Keratinocyte (primary cell): ENCODE results near the gene CSTA. TPM values are rescaled to one million over a fixed set of nuclear protein-coding genes. Genes with fewer than 3 reads are reported as not detected.

Source experiments
- DNase-seq: peaks from one replicate; pipeline ENCODE4 v3.0.0-alpha.2; 2011; ENCODE audit warnings: low read depth, missing footprints, low spot score
- FAIRE-seq: peaks from 2 replicates; lab custom pipeline; 2011; peaks lifted over from hg19 to GRCh38; lab: Jason Lieb, UNC
- H2AFZ ChIP-seq: 2 replicates; pipeline ENCODE4 v1.6.0; 2012; ENCODE audit warnings: low read length, control low read depth, inconsistent platforms; ENCODE audit not compliant: control insufficient read depth
- H3K27ac ChIP-seq: 2 replicates; pipeline ENCODE4 v1.5.1; 2011; ENCODE audit warnings: low read length; ENCODE audit not compliant: control insufficient read depth, insufficient read depth
- H3K27me3 ChIP-seq: 3 replicates; pipeline ENCODE4 v1.6.0; 2011; ENCODE audit warnings: low read length; ENCODE audit not compliant: control insufficient read depth, insufficient read depth; ENCODE audit errors: extremely low read depth
- H3K36me3 ChIP-seq, 2 experiments: 2 replicates in 1 of 2; 3 replicates in 1 of 2; pipeline ENCODE4 v1.5.1; 2011; ENCODE audit warnings: low read length in 2 of 2, mild to moderate bottlenecking in 1 of 2; ENCODE audit not compliant: control insufficient read depth in 2 of 2, insufficient read depth in 2 of 2; ENCODE audit errors: extremely low read depth in 1 of 2
- H3K4me1 ChIP-seq: 3 replicates; pipeline ENCODE4 v1.5.1; 2011; ENCODE audit warnings: low read length; ENCODE audit not compliant: control insufficient read depth, insufficient read depth; ENCODE audit errors: extremely low read depth
- H3K4me2 ChIP-seq: 3 replicates; pipeline ENCODE4 v1.6.0; 2011; ENCODE audit warnings: low read depth, low read length; ENCODE audit not compliant: control insufficient read depth, insufficient read depth; ENCODE audit errors: extremely low read depth
- H3K4me3 ChIP-seq, 3 experiments: fragments of 200-600 bp in 1 of 3; sonication (generic) in 1 of 3; 2 replicates in 2 of 3; 3 replicates in 1 of 3; pipeline ENCODE4 v1.5.1; 2011 to 2016; ENCODE audit warnings: low read length in 3 of 3, mild to moderate bottlenecking in 3 of 3, control low read depth in 2 of 3, inconsistent platforms in 1 of 3, low read depth in 1 of 3, mixed read lengths in 1 of 3, mixed run types in 1 of 3, moderate library complexity in 1 of 3; ENCODE audit not compliant: control insufficient read depth in 2 of 3, insufficient read depth in 2 of 3; ENCODE audit errors: extremely low read depth in 1 of 3
- H3K79me2 ChIP-seq: 2 replicates; pipeline ENCODE4 v1.6.0; 2012; ENCODE audit warnings: low read length; ENCODE audit not compliant: control insufficient read depth, insufficient read depth
- H3K9ac ChIP-seq: 3 replicates; pipeline ENCODE4 v1.6.0; 2011; ENCODE audit warnings: low read length; ENCODE audit not compliant: control insufficient read depth, insufficient read depth; ENCODE audit errors: extremely low read depth
- H3K9me1 ChIP-seq: 3 replicates; pipeline ENCODE4 v1.6.0; 2011; ENCODE audit warnings: low read length; ENCODE audit not compliant: control insufficient read depth, insufficient read depth; ENCODE audit errors: extremely low read depth
- H3K9me3 ChIP-seq: 2 replicates; pipeline ENCODE4 v1.5.1; 2012; ENCODE audit warnings: low read depth, low read length; ENCODE audit not compliant: control insufficient read depth
- H4K20me1 ChIP-seq: 3 replicates; pipeline ENCODE4 v1.6.0; 2011; ENCODE audit warnings: low read length; ENCODE audit not compliant: control insufficient read depth, insufficient read depth; ENCODE audit errors: extremely low read depth
- CTCF ChIP-seq, 3 experiments: IDR thresholded peaks in 1 of 3; conservative IDR thresholded peaks in 1 of 3; optimal IDR thresholded peaks in 1 of 3; 2 replicates in 2 of 3; 3 replicates in 1 of 3; pipeline versions ENCODE3 to v1.5.1; 2011; ENCODE audit warnings: low read length in 3 of 3, mild to moderate bottlenecking in 3 of 3, moderate library complexity in 2 of 3, control low read depth in 1 of 3, inconsistent platforms in 1 of 3; ENCODE audit not compliant: insufficient read depth in 2 of 3; ENCODE audit errors: extremely low read depth in 1 of 3
- EZH2 ChIP-seq: IDR thresholded peaks from one replicate; pipeline ENCODE4 v1.6.1; 2012; ENCODE audit warnings: inconsistent platforms, mild to moderate bottlenecking, low read length, moderate library complexity
- dilution Hi-C: fragments of 300-500 bp; cut with MboI; formaldehyde crosslinking; loops from one replicate; pipeline ENCODE4 v1.7.0; 2020; ENCODE audit warnings: low sequenced_read_pairs; ENCODE audit not compliant: extremely low pct_ligation_motif_present
- polyA plus RNA-seq, 5 experiments: library from polyadenylated mRNA; depleted of rRNA in 3 of 5; stranded (reverse) in 3 of 5; stranded (forward) in 1 of 5; unstranded in 1 of 5; fragments of >200 nt; gene quantifications; 1 replicate in 1 of 5; 2 replicates in 3 of 5; 3 replicates in 1 of 5; pipeline versions ENCODE4 v1.2.1 to v1.2.3, GENCODE V29; 2011 to 2012; ENCODE audit warnings: missing spikeins in 2 of 5, low read depth in 1 of 5, low replicate concordance in 1 of 5

Gene CSTA
- polyA plus RNA-seq, 1 donor (not counting 4 experiments of a cell fraction or from before 2014, with no cell fraction given) = 1,138 TPM

GRCh38 chr3:122350814-122351418 lies 25.9 kb downstream of the CSTA start:
- Histone ChIP-seq H3K27me3 (no peaks in the 10 kb centered on the region), H3K9me1 (no peaks in the 10 kb centered on the region), H3K4me2 (no peak overlapping the region), H3K27ac (no peak overlapping the region), H3K9ac (no peak overlapping the region), H3K36me3 (no peaks in the 10 kb centered on the region), H4K20me1 (no peaks in the 10 kb centered on the region), H3K4me3 (no peak overlapping the region), H3K9me3 (no peaks in the 10 kb centered on the region), H3K4me1 (peaks cover 15% of the 10 kb centered on the region), H3K79me2 (no peaks in the 10 kb centered on the region), H2AFZ (no peak overlapping the region)
- DNase-seq (no peak), FAIRE-seq (no peak)
- dilution Hi-C loops = no loop called here
- TF ChIP-seq CTCF (optimal IDR thresholded peaks at IDR 0.05 in 1 of 3, IDR thresholded peaks at IDR 0.05 in 1 of 3, conservative IDR thresholded peaks at IDR 0.05 in 1 of 3; ENCODE audit: extremely low read depth in 1 of 3, insufficient read depth in 2 of 3, low read length in 3 of 3) (no peak), EZH2 (no peak)

- H3K27me3 ChIP-seq = no peaks in the 10 kb centered on the region
- no peak overlapping the region for H3K9ac ChIP-seq
- no peak for FAIRE-seq
- H3K9me3 ChIP-seq = no peaks in the 10 kb centered on the region
- TF ChIP-seq EZH2 (no peak), CTCF (optimal IDR thresholded peaks at IDR 0.05 in 1 of 3, IDR thresholded peaks at IDR 0.05 in 1 of 3, conservative IDR thresholded peaks at IDR 0.05 in 1 of 3; ENCODE audit: extremely low read depth in 1 of 3, insufficient read depth in 2 of 3, low read length in 3 of 3) (no peak)
- no peak for DNase-seq
- H3K9me1 ChIP-seq = no peaks in the 10 kb centered on the region
- no peak overlapping the region for H3K4me2 ChIP-seq
- no peaks in the 10 kb centered on the region for H4K20me1 ChIP-seq
- H3K79me2 ChIP-seq = no peaks in the 10 kb centered on the region
- no peak overlapping the region for H3K4me3 ChIP-seq
- no peaks in the 10 kb centered on the region for H3K36me3 ChIP-seq
- dilution Hi-C loops = no loop called here
- peaks cover 15% of the 10 kb centered on the region for H3K4me1 ChIP-seq
- H3K27ac ChIP-seq = no peak overlapping the region
- no peak overlapping the region for H2AFZ ChIP-seq
Measured at GRCh38 chr3:122351612-122352011, 26.6 kb downstream of the CSTA start.
